NCI-H460 (cell line): ENCODE results near the gene NEURL1. TPM values are rescaled to one million over a fixed set of nuclear protein-coding genes. Genes with fewer than 3 reads are reported as not detected.
"Not testable (repeated sequence)": the region's sequence is repeated elsewhere in the genome, so short reads cannot be mapped to it uniquely, and the experiment has no call there.

Experiments
- DNase-seq: peaks from one replicate; pipeline ENCODE4 v3.0.0-alpha.2; 2016; ENCODE audit warnings: low read depth; ENCODE audit errors: extremely low read depth
- total RNA-seq: library from RNA; depleted of rRNA; stranded (reverse); fragments of >200 nt; shearing (Covaris generic); gene quantifications from 2 replicates; pipeline ENCODE4 v1.2.3, GENCODE V29; 2014

NEURL1 gene
- total RNA-seq, 1 experiment from 2014 or later: not detected

GRCh38 chr10:103459615-103460014, 33.9 kb upstream of the NEURL1 start:
- no peak for DNase-seq

- no peak for DNase-seq
Measured at GRCh38 chr10:103463499-103463898, 30.0 kb upstream of the NEURL1 start.

- DNase-seq: no peak
Measured at GRCh38 chr10:103465411-103466179, 27.9 kb upstream of the NEURL1 start.

GRCh38 chr10:103466734-103467133, 26.8 kb upstream of the NEURL1 start:
- no peak for DNase-seq

- no peak for DNase-seq
Measured at GRCh38 chr10:103467406-103467805, 26.1 kb upstream of the NEURL1 start.

- no peak for DNase-seq
Measured at GRCh38 chr10:103469201-103469600, 24.3 kb upstream of the NEURL1 start.

- no peak for DNase-seq
Measured at GRCh38 chr10:103470761-103471653, 22.5 kb upstream of the NEURL1 start.

GRCh38 chr10:103472005-103472404, 21.5 kb upstream of the NEURL1 start:
- no peak for DNase-seq

GRCh38 chr10:103473261-103473671, 20.2 kb upstream of the NEURL1 start:
- DNase-seq: no peak

- no peak for DNase-seq
Measured at GRCh38 chr10:103474077-103474476, 19.4 kb upstream of the NEURL1 start.

GRCh38 chr10:103475437-103475836, 18.1 kb upstream of the NEURL1 start:
- no peak for DNase-seq

- no peak for DNase-seq
Measured at GRCh38 chr10:103476046-103476768, 17.3 kb upstream of the NEURL1 start.

- no peak for DNase-seq
Measured at GRCh38 chr10:103478671-103479070, 14.8 kb upstream of the NEURL1 start.

- peak; percentile 18 for DNase-seq
Measured at GRCh38 chr10:103479135-103479534, 14.4 kb upstream of the NEURL1 start, which contains the start of gene CALHM3. Gene CALHM3 (minus strand): TSS chr10:103479240. CDS start chr10:103479032, 208 bp downstream.

GRCh38 chr10:103480521-103480920, 13.0 kb upstream of the NEURL1 start:
- DNase-seq: no peak

GRCh38 chr10:103481974-103482531, 11.5 kb upstream of the NEURL1 start:
- peak; percentile 73 for DNase-seq

GRCh38 chr10:103486635-103487409, 6.7 kb upstream of the NEURL1 start:
- DNase-seq: not testable (repeated sequence)

GRCh38 chr10:103487410-103487708, 6.1 kb upstream of the NEURL1 start:
- no peak for DNase-seq

- no peak for DNase-seq
Measured at GRCh38 chr10:103490986-103491314, 2.6 kb upstream of the NEURL1 start.

GRCh38 chr10:103491729-103492364, 1.7 kb upstream of the NEURL1 start:
- peak; percentile 16 for DNase-seq
